HG03432 (cell line): ENCODE measurements around the gene LRMDA.

Experiments used
- ATAC-seq: cut with Tn5 transposase; IDR thresholded peaks from one replicate; pipeline ENCODE4 v1.9.1; 2021; ENCODE audit warnings: mild to moderate bottlenecking, moderate library complexity; ENCODE audit not compliant: unreplicated experiment

LRMDA gene

GRCh38 chr10:76268530-76268929 lies 837.1 kb downstream of the LRMDA start:
- ATAC-seq = no peak

- no peak for ATAC-seq
Measured at GRCh38 chr10:76268954-76269353, 837.5 kb downstream of the LRMDA start.

- ATAC-seq = no peak
Measured at GRCh38 chr10:76270464-76270863, 839.0 kb downstream of the LRMDA start.

GRCh38 chr10:76274933-76275332 lies 843.5 kb downstream of the LRMDA start:
- no peak for ATAC-seq

DNA sequence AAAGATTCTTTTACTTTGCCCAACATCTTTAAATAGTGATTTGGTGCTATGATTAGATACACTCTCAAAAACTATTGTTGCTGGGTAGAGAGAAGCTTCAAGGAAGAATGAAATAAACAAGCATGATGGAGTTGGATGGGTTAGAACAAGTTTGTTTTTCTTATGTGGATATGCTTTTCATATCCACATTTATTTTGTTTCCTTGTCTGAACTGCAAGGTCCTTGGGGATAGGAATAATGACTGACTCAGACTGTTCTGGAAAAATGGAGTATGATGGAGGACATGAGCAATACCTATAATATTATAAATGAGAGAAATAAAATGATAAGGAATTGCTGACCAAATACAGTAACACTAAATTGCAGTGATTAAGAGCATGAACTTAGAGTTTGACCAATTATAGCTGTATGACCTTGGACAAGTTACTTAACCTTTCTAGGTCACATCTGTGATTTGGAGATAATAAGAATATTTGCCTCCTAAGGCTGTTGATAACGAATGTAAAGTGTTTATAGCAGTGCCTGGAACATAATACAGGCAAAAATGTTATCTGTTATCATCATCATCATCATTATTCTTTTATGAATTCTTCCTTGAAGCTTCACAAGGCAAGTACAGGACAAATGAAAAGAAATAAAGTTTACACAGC lies 847.5 kb downstream of the LRMDA start:
- no peak for ATAC-seq

DNA sequence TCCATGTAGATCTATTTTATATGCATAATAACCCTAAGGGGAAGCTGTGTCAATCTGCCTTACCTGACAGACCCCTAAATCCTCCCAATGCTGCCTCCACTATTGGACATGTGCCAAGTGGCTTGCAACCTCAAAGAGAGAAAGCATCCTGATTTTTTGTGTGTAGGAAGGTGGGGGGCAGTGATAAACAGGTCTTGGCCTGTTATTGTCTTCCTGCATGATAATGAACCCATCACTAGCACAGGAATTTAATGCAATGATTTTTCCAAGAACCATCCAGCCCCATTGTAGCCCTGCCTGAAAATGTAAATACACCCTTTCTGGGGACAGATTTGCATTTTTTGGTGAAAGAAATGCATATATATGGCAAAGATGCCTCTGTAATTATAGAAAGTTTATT lies 850.2 kb downstream of the LRMDA start:
- no peak for ATAC-seq

DNA sequence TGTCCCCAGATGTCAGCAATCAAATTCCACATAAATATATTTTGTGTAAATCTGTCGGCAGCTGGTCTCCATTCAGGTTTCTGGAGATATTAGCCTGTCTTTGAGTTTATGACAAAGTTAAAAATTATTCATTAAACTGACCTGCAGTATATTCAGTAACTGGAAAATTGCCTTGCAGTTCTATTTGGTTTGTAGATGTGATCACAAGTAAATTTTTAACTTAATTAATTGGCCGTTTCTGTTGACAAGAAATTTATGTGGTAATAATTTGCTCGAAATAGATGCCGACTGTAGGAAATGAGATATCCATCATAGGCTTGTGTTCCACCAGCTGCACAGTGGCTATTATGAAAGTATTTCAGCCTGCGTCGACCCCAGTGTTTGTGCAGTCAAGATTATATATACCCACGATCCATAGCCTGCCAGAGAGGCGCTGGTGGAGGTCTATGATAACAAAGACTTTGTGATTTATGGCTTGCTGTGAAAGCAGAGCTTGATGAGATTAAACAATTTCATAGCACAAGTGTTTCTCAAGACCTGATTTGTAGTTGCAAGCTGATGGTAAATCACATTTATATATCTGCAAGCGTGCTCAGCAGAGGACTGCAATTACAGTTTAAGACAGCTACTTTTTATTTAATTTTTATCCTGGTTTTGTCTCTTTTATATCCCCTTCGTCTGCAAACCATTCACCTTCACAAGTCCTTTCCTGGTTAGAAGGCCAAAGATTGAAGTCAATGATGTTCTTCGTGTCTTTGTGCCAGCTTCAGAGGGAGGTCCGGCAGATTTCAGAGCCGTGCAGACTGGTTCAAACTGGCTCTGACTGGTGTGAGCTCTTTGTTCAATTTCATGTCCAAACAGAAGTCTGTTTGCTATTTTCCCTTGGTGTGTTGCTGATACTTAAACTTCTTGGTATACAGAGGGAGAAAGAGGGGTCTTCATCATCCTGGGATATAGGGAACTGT lies 850.9 kb downstream of the LRMDA start:
- ATAC-seq = no peak

GRCh38 chr10:76284351-76284750 lies 852.9 kb downstream of the LRMDA start:
- ATAC-seq = no peak

DNA sequence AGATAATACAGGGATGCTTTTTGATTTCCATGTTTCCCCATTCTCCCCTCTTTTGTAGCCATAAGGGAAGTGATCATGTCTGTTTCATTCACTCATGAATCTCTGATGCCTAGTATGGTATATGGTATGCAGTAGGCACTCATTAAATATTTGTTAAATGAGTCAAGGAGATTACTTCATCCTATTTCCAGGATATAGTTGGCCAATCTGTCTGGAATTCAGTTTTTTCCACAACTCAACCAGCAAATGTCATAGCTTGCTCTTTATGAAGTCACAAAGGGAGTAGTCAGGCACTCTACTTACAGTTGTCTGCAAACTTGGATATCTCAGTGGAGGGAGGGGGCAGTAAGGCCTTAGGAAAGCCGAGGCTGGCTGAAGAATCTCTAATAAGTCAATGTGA lies 853.6 kb downstream of the LRMDA start:
- ATAC-seq = no peak

DNA sequence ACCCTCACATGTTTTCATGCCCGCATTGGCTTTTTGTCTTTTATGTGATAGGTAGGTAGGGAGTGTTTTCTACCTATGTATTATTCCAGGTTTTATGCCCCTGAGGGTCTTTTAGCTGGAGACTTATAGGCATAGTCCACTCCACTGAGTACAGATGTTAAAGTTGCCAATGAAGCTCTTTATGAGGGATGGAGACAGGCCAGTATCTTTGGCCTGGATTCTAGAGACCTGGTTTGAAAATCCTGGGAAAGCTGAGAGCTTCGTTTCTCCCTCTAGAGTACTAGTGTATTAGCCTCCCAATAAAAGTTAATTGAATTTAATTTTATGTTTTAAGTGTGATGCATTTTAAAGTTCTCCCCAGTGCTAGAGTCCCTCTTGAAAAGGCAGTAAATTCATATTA lies 854.1 kb downstream of the LRMDA start:
- ATAC-seq = no peak

GRCh38 chr10:76286536-76286935 lies 855.1 kb downstream of the LRMDA start:
- no peak for ATAC-seq

- no peak for ATAC-seq
Measured at GRCh38 chr10:76287856-76288255, 856.4 kb downstream of the LRMDA start.

DNA sequence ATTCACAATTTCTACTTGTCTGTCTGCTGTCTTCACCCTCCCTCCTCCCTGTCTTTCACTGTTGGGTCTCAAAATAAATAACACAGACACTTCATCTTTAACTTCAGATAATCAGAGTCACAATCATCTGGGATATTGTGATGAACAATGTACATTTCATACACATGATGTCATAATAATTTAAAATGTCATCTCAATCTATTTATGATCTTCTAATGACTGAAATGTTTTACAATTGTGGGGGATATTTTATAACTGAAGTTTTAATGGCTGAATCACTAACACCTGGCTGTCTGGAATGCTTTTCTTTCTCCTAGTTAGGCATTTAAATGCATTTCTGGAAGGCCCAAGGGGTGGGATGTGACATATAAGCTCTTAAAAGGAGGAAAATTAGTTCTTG lies 859.8 kb downstream of the LRMDA start:
- no peak for ATAC-seq

- ATAC-seq = no peak
Measured at GRCh38 chr10:76291885-76292284, 860.5 kb downstream of the LRMDA start.

DNA sequence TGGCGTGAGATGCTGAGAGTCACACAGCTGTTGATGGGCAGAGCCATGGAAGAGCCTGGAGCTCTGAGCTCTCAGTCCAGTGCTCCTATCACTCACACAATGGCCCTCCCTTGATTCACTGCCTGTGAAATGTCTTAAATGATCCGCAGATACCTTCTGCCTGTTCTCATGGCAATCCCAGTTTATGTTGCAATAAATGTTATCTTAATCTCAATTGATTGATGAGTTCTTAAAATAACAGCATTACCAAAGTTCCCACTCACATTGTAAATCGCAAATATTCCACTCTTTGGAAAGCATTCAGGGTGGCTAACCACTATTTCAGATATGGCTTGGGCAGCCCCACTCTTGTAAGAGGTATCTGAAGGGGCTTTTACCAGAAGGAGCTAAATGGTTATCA lies 865.5 kb downstream of the LRMDA start:
- no peak for ATAC-seq

- ATAC-seq = no peak
Measured at GRCh38 chr10:76297358-76297757, 865.9 kb downstream of the LRMDA start.

GRCh38 chr10:76297780-76298281 lies 866.4 kb downstream of the LRMDA start:
- ATAC-seq = no peak

GRCh38 chr10:76298329-76298728 lies 866.9 kb downstream of the LRMDA start:
- ATAC-seq = no peak

- ATAC-seq = no peak
Measured at GRCh38 chr10:76299501-76299900, 868.1 kb downstream of the LRMDA start.

DNA sequence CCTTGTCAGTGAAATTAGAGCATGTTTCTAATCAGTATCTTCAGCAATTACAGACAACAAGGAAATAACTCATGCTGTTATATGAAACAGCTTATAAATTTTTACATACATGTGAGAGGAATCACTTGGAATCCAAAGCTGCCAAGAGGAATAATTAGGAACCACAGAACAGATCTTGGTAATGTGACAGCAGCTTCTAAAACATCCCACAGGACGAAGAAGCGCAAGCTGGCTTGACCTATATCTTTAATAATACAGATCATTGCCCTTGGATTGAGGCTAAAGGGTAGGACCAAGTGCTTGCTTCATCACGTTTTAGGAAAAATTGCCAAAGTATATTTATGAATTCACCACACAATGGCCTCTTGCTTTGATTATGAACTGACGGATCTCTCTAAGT lies 869.8 kb downstream of the LRMDA start:
- ATAC-seq = no peak

GRCh38 chr10:76301950-76302349 lies 870.5 kb downstream of the LRMDA start:
- ATAC-seq = no peak

GRCh38 chr10:76302481-76302880 lies 871.1 kb downstream of the LRMDA start:
- no peak for ATAC-seq
